ENCODE data around the gene VWA8.

DNA sequence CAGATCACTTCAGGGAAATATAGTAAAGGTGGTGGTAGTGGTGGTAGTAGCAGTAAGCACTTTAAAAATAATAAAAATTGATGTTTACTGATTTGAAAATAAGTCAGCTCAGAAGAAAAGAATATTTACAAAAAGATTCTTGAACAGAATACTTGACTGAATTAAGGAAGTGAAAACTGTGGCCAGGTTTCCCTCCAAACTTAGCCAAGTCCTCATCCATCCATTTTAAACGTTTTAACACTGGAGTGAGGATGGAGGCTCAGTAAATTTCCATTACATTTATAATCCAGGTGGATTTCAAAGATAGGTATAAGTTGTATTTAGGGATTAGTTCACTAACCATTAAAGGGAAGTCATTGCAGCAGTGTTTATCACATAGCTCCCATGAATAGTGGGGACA, 282.1 kb downstream of the VWA8 start:
- no peak for TF ChIP-seq CTCF (IDR thresholded peaks at IDR 0.05)
- no peak for TF ChIP-seq POLR2AphosphoS5 (IDR thresholded peaks at IDR 0.05)
- TF ChIP-seq POLR2A (IDR thresholded peaks at IDR 0.05): no peak

Measured in breast epithelium (tissue), 3 donors.